Measurements from ENCODE around the gene HYLS1. TPM values are rescaled to one million over a fixed set of nuclear protein-coding genes. Genes with fewer than 3 reads are reported as not detected.

The HYLS1 gene
- total RNA-seq, 1 experiment from 2014 or later = 8.6 TPM

GRCh38 chr11:125922156-125922555 is 34.7 kb downstream of the HYLS1 start:
- H3K36me3 Mint-ChIP-seq (ENCODE audit: insufficient read depth in 1 of 3, low read depth in 3 of 3) = no peaks in the 10 kb centered on the region
- Histone ChIP-seq H4K91ac (ENCODE audit: insufficient read length, low read depth, low read length) (no peak overlapping the region), H4K20me1 (ENCODE audit: control insufficient read depth, insufficient read depth, insufficient read length) (no peaks in the 10 kb centered on the region), H2BK5ac (ENCODE audit: insufficient read length, low read length) (no peak overlapping the region), H3K14ac (ENCODE audit: insufficient read depth, low read length) (no peak overlapping the region), H3K18ac (ENCODE audit: insufficient read length, low read depth, low read length) (no peak overlapping the region), H2BK120ac (ENCODE audit: low read depth, low read length, poor library complexity, severe bottlenecking) (no peak overlapping the region), H3K27me3 (ENCODE audit: insufficient read depth, low read length) (no peaks in the 10 kb centered on the region), H2AFZ (ENCODE audit: low read length) (no peak overlapping the region), H2BK20ac (ENCODE audit: low read depth, low read length, poor library complexity, severe bottlenecking) (no peak overlapping the region), H3K79me1 (ENCODE audit: insufficient read depth, low read depth, low read length, poor library complexity, severe bottlenecking) (no peaks in the 10 kb centered on the region), H4K8ac (replicated peaks; ENCODE audit: insufficient read length, low read depth, low read length) (no peak overlapping the region), H3K56ac (ENCODE audit: insufficient read length, low read depth, low read length) (no peak overlapping the region), H3K4me1 (ENCODE audit: insufficient read depth, low read length) (no peaks in the 10 kb centered on the region), H3T11ph (ENCODE audit: low read length) (no peak overlapping the region), H3K27ac (ENCODE audit: insufficient read length, low read depth, low read length) (no peak overlapping the region), H3K4ac (ENCODE audit: low read depth, low read length) (no peak overlapping the region), H3K4me2 (ENCODE audit: insufficient read depth, insufficient read length, low read length) (no peak overlapping the region), H3K9ac (ENCODE audit: extremely low read depth, insufficient read length, low read length) (no peak overlapping the region), H2BK15ac (ENCODE audit: low read depth, low read length) (no peak overlapping the region), H3K23me2 (ENCODE audit: insufficient read length, low read depth, low read length, poor library complexity, severe bottlenecking) (no peaks in the 10 kb centered on the region), H4K5ac (ENCODE audit: insufficient read length, low read depth, low read length) (no peak overlapping the region), H3K9me3 (ENCODE audit: control insufficient read depth, low read depth, low read length) (no peaks in the 10 kb centered on the region), H2AK5ac (ENCODE audit: insufficient read length, low read length) (no peak overlapping the region), H3K79me2 (ENCODE audit: insufficient read depth, low read length) (no peaks in the 10 kb centered on the region), H3K23ac (ENCODE audit: insufficient read length, low read depth, low read length) (no peak overlapping the region), H2BK12ac (ENCODE audit: insufficient read length, low read depth, low read length) (no peak overlapping the region)
- WGBS (ENCODE audit: extremely low coverage, insufficient read length, low lambda C conversion rate) = no CpG with 5 or more reads among the region's 3 CpGs
- H3K9me3 Mint-ChIP-seq = no peaks in the 10 kb centered on the region; a peak in 1 of 5 replicates
- peaks cover 14 to 17% of the 10 kb centered on the region in 2 experiments for H3K4me1 Mint-ChIP-seq
- H3K27ac Mint-ChIP-seq = no peak overlapping the region
- no peak for TF ChIP-seq CTCF (conservative IDR thresholded peaks at IDR 0.05)
- H3K4me3 Mint-ChIP-seq = no peak overlapping the region
- DNase-seq = no peak
- peaks cover 3% of the 10 kb centered on the region for H3K27me3 Mint-ChIP-seq (ENCODE audit: low read depth)

Data from H9 (cell line).